GM15510 (cell line): ENCODE measurements around the gene DCAF10.

Experiments
- POLR2A ChIP-seq: IDR thresholded peaks from 3 replicates; pipeline ENCODE4 v1.6.1; 2011; ENCODE audit warnings: borderline replicate concordance; ENCODE audit not compliant: insufficient read length; ENCODE audit errors: extremely low read depth

Gene DCAF10

DNA sequence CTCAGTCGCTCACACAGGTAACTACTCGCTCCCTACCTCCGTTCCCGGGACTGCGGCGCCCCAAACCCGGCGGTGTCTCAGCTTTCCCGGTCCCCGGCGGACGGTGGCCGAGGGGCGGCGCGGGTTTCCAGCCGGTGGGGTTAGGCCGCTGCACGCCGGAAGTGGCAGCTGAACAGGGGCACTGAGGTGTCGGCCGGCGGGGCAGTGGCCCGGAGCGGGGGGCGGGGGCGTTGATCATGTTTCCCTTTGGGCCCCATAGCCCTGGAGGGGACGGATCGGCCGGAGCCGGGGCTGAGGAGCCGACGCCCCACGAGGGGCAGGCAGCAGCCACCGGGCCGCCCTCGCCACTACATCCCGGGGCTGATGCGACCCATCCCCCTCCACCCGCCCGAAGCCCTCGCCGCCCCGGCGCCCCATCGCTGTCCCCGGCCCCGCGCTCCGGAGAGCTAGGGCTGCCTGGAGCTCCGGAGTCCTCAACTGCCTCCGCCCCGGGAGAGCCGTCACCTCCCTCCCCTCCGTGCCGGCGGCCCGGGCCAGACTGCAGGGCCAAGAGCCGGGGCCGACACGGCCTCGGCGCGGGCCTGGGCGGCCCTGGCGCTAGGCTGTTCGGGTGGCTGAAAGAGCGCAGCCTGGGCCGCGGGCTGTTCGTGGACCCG, at the start of gene DCAF10:
DCAF10 (plus strand) TSS at position 167 of the 656 bp plus-strand sequence; CDS start at position 237, 70 bp downstream.
- peak; percentile 89 for TF ChIP-seq POLR2A

DNA sequence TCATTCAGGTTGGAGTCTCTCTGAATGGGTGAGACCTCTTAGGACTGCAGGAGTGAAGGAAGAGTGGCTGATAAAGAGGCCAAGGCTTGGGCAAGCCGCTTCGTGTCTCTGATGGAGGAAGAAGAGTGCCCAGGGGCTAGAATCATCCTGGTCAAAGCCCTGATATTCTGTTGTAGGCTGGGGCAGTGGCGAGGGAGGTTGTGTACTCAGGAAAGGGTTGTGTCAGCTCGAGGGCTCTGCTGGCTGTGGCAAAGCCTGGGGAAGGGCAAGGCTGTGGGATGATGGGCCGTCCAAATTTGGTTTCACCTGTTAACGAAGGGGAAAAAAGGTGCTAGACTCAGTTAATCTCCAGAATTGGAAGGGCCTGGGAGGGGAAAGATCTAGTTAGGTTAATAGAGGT, 49.4 kb upstream of the DCAF10 start:
- TF ChIP-seq POLR2A: no peak

DNA sequence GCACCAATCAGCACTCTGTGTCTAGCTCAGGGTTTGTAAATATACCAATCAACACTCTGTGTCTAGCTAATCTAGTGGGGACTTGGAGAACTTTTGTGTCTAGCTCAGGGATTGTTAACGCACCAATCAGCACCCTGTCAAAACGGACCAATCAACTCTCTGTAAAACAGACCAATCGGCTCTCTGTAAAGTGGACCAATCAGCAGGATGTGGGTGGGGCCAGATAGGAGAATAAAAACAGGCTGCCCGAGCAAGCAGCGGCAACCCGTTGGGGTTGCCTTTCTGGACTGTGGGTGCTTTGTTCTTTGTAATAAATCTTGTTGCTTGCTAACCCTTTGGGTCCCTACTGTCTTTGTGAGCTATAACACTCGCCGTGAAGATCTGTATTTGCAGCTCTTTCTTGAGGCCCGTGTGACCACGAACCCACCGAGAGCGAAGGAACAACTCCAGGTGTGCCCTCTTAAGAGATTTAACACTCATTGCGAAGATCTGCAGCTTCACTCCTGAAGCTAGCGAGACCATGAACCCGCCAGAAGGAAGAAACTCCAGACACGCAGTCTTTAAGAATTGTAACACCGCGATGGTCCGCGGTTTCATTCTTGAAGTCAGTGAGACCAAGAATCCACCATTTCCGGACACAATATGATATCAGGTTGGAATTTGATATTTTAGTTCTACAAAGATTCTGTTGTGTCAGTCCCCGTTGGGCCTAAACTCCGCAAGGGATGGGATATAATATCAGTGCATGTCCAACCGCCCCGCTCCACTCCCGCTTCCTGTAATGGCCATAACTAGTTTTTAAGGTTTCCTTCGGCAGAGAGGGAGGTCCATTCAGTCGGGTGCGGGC, 47.7 kb upstream of the DCAF10 start:
- no peak for TF ChIP-seq POLR2A

DNA sequence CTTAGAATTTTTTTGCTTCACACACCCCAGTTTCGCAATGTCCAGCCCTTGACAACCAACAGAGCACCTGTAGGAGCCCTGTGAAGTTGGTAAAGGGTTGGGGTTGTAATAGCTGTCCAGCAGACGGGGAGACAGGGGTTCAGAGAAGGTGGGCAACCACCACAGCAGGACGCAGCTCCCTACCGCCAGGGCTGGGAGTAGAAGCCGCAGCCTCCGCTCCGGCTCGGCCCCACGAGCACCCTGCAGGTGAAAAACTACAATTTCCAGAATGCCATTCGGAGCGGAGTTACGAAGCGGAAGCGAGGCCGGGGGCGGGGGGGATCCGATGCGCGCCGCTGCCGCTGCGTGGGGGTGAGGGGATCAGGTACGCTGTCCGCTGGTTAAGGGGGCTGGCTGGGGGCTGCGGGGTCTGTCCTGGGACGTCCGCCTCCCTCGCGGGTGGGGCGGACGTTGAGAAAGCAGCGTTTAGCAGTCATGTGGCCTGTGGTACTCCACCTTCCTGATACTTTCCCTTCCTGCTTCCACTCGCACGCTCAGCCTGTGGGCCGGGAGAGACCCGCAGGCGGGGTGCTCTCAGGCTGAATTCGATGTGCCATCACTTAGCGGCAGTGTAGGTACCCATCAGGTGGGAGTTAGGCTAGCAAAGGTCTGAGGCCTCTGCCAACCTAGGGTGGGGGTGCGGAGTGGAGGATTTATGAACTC, 47.0 kb upstream of the DCAF10 start, which contains the start of gene TRMT10B:
TRMT10B (plus strand) TSS at position 317 of the 702 bp plus-strand sequence. CDS start 8,127 bp downstream, outside the sequence.
- peak; percentile 69 for TF ChIP-seq POLR2A

GRCh38 chr9:37758747-37759146, 41.9 kb upstream of the DCAF10 start:
- TF ChIP-seq POLR2A: no peak

DNA sequence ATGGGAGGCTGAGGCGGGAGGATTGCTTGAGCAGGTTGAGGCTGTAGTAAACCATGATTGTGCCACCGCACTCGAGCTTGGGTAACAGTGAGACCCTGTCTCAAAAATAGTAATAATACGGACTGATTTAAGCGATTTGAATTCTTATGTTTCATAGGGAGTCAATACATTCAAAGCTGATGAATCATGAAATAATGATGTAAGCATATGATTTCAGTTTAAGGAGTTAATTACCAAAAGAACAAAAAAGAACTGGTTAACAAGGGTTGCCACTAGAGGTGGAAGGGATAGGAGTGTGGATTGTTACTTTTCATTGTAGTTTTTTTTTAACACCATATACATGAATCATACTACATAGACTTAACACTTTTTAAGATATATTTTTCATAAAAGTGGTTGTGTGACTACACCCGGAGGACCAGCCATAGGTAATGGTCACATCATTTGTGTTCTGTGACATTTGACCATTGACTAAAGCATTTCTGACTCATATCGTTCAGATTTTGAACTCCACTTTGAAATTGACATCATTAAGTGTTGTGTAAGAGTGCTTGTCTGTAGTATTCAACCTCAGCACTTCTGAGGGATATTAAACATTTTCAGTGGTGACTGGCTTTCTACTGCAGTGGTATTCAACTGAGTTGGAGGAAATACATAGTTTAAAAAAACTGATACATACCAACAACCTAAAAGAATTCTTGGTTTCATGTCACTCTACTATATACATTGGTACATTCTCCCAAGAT, 40.0 kb upstream of the DCAF10 start:
- TF ChIP-seq POLR2A: no peak

DNA sequence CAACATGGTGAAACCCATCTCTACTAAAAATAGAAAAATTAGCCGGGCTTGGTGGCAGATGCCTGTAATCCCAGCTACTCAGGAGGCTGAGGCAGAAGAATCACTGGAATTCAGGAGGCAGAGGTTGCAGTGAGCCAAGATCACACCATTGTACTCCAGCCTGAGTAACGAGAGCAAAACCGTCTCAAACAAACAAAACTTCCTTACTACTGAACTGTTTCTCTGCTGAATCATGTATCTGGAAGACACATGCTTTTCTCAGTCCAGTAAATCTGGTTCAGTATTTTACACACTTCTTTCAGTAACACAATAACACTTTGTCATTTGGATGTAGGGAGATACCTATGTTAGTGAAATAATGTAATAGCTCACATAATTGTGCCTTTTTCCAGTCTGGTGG, 39.1 kb upstream of the DCAF10 start:
- no peak for TF ChIP-seq POLR2A

GRCh38 chr9:37769306-37769705, 31.3 kb upstream of the DCAF10 start:
- TF ChIP-seq POLR2A: no peak

DNA sequence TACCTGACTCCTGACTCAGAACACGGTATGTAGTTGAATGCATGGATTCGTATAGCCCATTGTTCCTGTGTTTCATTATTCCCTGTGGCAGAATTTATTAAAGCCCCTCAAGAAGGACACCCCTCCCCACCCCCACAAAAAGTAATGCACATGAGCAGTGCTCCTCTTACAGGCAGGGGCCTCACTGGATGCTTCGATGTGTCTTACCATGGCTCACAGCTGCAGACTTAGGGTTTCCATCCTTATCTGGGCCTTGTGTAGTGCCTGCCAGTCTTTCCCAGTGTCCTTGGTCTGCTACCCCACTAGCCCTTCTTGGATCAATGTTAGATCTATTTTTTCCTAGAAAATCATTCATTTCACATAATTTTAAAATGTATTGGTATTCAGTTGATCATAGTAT, 30.6 kb upstream of the DCAF10 start:
- TF ChIP-seq POLR2A: no peak

GRCh38 chr9:37775216-37775919, 25.2 kb upstream of the DCAF10 start:
- no peak for TF ChIP-seq POLR2A

GRCh38 chr9:37776328-37776727, 24.3 kb upstream of the DCAF10 start:
- no peak for TF ChIP-seq POLR2A

GRCh38 chr9:37778534-37778933, 22.1 kb upstream of the DCAF10 start:
- no peak for TF ChIP-seq POLR2A

- TF ChIP-seq POLR2A: no peak
These were observed 16.3 kb upstream of the DCAF10 start for GRCh38 chr9:37784291-37784615.

- peak; percentile 95 for TF ChIP-seq POLR2A
These were observed 15.7 kb upstream of the DCAF10 start, which contains the start of gene EXOSC3 for GRCh38 chr9:37784616-37785483. EXOSC3 (minus strand) TSS chr9:37785064; CDS start chr9:37785044, 20 bp downstream.

- TF ChIP-seq POLR2A: no peak
These were observed 13.5 kb upstream of the DCAF10 start for GRCh38 chr9:37787059-37787458.
